Limb (tissue), 2 donors: ENCODE measurements around the gene ZNF546.
"Not testable (repeated sequence)": the region's sequence is repeated elsewhere in the genome, so short reads cannot be mapped to it uniquely, and the experiment has no call there.

ENCODE experiments used
- DNase-seq, 2 donors: peaks; one replicate each; pipeline ENCODE4 v3.0.0-alpha.2; 2016; ENCODE audit errors: extremely low spot score in 2 of 2

ZNF546 gene

DNA sequence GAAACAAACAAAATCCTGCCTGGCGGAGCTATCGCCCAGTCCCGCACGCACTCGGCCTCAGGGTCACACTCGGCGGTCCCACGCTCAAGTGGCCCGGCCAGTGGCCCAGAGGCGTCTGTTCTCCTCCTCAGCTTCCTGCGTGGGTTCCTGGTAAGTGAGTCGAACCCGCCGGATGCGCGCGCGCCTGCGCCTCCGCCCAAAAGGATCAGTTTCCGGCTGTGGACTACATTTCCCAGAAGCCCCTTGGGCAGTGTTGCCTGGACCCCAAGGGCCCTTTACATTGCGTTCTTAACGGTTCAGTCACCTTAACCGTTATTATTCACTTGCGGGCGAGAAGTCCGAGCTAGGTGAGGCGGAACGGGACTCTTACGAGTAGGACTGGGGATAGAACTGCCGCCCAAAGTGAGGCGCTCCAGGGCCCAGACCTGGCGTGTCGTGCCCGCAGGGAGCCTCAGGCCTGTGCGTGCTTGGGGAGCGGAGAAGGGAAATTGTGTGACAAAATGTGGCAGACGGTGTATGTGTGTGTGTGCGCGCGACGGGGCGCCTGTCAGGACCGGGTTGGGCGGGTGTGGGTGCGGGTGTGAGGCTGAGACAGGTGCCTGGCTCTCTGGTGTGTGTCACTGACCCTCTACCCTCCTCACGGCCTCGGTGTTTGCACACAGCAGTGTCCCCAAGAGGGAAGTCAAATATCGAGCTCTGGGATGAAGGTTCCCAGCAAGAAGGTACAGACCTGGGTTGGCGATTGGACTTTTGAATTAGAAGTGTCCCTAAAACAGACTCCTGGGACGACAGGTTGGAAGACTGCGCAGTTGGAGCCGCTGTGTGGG is at the start of gene ZNF546:
Gene ZNF546 (plus strand): TSS at position 250 of the 827 bp plus-strand sequence. CDS start 1,267 bp downstream, outside the sequence.
- peak; percentile 92 to 93 for DNase-seq

GRCh38 chr19:39949026-39949747 is 47.7 kb upstream of the ZNF546 start:
- no peak for DNase-seq

DNA sequence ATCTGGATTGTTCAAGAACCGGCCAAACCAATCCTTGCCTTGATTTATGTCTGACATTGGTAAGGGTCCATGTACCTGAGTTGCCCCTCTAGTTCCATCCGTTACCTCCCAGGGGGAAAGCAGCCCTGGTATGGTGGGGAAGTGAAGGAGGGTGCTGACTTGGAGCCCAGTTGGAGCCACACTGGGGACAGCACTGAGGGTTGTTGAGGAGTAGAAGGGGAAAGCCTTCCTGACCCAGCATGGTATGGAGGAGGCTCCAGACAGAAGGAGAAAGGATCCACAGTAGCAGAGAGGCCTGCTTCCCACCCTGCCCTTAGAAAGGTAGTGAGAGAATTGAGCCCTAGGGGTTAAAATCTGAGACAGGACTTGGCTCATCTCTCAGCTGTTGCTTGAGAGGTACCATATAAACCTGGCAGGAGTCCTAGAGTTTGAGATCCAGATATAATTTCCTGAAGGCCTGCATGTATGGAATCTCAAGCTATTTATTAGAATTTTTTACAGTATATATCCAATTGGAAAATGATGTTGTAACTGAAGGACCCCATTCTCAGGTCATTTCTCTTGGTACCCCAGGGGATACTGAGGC is 45.7 kb upstream of the ZNF546 start:
- no peak for DNase-seq

- DNase-seq = no peak
Measured at GRCh38 chr19:39951686-39952085, 45.2 kb upstream of the ZNF546 start.

DNA sequence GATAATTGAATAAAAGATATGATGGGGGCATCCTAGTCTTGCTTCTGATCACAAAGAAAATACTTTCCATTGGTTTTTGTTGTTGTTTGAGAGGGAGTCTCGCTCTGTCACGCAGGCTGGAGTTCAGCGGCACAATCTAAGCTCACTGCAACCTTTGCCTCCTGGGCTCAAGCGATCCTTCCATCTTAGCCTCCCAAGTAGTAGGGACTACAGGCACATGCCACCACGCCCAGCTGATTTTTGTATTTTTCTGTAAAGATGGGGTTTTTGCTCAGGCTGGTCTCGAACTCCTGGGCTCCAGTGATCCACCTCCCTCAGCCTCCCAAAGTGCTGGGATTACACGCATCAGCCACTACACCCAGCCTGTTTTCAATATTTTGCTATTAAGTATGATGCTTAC is 42.9 kb upstream of the ZNF546 start:
- DNase-seq = no peak

DNA sequence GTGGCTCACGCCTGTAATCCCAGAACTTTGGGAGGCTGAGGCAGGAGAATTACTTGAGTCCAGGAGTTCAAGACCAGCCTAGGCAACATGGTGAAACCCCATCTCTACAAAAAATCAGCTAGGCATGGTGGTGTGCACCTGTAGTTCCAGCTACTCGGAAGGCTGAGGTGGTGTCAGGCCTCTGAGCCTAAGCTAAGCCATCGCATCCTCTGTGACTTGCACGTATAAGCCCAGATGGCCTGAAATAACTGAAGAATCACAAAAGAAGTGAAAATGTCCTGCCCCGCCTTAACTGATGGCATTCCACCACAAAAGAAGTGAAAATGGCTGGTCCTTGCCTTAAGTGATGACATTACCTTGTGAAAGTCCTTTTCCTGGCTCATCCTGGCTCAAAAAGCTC is 39.0 kb upstream of the ZNF546 start:
- not testable (repeated sequence) for DNase-seq

GRCh38 chr19:39958942-39959341 is 37.9 kb upstream of the ZNF546 start:
- not testable (repeated sequence) for DNase-seq

DNA sequence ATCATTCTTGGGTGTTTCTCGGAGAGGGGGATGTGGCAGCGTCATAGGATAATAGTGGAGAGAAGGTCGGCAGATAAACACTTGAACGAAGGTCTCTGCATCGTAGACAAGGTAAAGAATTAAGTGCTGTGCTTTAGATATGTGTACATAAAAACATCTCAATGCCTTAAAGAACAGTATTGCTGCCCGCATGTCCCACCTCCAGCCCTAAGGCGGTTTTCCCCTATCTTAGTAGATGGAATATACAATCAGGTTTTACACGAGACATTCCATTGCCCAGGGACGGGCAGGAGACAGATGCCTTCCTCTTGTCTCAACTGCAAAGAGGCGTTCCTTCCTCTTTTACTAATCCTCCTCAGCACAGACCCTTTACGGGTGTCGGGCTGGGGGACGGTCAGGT is 37.5 kb upstream of the ZNF546 start:
- not testable (repeated sequence) for DNase-seq

- DNase-seq = no peak
Measured at GRCh38 chr19:39963898-39964297, 33.0 kb upstream of the ZNF546 start.

- DNase-seq = no peak
Measured at GRCh38 chr19:39966617-39967016, 30.2 kb upstream of the ZNF546 start.

DNA sequence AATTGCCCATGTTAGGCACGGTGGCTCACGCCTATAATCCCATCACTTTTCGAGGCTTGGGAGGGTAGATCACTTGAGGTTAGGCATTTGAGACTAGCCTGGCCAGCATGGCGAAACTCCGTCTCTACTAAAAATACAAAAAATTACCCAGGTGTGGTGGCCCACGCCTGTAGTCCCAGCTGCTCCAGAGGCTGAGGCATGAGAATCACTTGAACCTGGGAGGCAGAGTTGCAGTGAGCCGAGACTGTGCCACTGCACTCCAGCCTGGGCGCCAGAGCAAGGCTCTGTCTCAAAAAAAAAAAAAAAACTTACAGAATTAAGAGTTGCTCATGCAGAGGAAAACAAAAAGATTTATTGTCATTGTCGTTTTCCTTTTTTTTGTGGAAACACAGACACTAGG is 29.3 kb upstream of the ZNF546 start:
- no peak for DNase-seq

- DNase-seq = no peak
Measured at GRCh38 chr19:39968789-39969188, 28.1 kb upstream of the ZNF546 start.

- DNase-seq = no peak
Measured at GRCh38 chr19:39969266-39969665, 27.6 kb upstream of the ZNF546 start.

- no peak for DNase-seq
Measured at GRCh38 chr19:39969681-39970424, 27.0 kb upstream of the ZNF546 start.

GRCh38 chr19:39970425-39970674 is 26.5 kb upstream of the ZNF546 start:
- no peak for DNase-seq

- DNase-seq = peak; percentile 98 to 100
Measured at GRCh38 chr19:39970675-39971379, 26.0 kb upstream of the ZNF546 start, which contains the start of gene PSMC4. PSMC4 (plus strand) TSS chr19:39971165; CDS start chr19:39971203, 38 bp downstream.

GRCh38 chr19:39971380-39972035 is 25.4 kb upstream of the ZNF546 start:
- DNase-seq = no peak

GRCh38 chr19:39974377-39975155 is 22.3 kb upstream of the ZNF546 start:
- DNase-seq = no peak

DNA sequence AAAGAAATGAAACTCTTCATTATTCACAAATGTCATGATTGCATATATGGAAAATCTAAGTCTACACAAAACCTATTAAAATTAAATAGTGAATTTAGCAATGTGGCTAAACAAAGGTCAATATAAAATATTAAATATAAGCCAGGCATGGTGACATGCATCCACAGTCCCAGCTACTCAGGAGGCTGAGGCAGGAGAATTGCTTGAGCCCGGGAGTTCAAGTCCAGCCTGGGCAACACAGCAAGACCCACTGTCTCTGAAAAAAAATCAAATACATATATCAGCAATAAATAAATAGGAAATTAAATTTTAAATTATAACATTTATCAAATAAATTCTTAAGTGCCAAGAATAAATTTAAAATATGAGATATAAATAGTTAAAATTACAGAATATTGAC is 14.0 kb upstream of the ZNF546 start:
- DNase-seq = no peak
